PC-9 (cell line): ENCODE measurements around the gene DDX39A.

Experiments used
- EZH2 ChIP-seq: fragments of 200-600 bp; sonication (generic); IDR thresholded peaks from 2 replicates; pipeline ENCODE4 v1.8.0; 2017; ENCODE audit warnings: antibody characterized with exemption, low read depth
- TF ChIP-seq, protein P1 (sequence below): fragments of 200-600 bp; sonication (generic); conservative IDR thresholded peaks from 2 replicates; pipeline ENCODE4 v1.6.1; 2017; ENCODE audit warnings: mixed run types, antibody characterized with exemption, mild to moderate bottlenecking, moderate library complexity

DNA sequence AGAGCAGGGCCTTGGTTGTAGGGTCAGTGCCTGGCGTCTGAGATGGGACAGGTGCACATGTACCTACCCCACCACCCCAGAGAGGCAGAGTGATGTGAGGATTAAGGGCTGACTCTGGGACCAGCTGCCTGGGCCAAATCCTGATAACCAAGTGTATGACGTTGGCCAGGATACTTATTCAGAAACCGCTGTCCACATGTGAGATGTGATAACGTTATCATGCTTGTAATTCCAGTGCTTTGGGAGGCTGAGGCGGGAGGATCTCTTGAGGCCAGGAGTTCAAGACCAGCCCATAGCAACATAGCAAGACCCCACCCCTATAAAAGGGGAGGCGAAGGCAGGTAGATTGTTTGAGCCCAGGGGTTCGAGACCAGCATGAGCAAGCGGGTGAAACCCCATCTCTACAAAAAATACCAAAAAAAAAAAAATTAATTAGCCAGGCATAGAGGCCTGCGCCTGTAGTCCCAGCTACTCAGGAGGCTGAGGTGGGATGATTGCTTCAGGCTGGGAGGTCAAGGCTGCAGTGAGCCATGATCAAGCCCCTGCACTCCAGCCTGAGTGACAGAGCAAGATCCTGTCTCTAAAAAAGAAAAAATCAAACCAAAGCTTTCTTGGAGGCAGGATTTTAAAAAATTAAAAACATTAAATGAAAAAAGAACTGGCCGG lies 27.9 kb downstream of the DDX39A start:
- no peak for TF ChIP-seq EZH2
- TF ChIP-seq, protein P1, sequence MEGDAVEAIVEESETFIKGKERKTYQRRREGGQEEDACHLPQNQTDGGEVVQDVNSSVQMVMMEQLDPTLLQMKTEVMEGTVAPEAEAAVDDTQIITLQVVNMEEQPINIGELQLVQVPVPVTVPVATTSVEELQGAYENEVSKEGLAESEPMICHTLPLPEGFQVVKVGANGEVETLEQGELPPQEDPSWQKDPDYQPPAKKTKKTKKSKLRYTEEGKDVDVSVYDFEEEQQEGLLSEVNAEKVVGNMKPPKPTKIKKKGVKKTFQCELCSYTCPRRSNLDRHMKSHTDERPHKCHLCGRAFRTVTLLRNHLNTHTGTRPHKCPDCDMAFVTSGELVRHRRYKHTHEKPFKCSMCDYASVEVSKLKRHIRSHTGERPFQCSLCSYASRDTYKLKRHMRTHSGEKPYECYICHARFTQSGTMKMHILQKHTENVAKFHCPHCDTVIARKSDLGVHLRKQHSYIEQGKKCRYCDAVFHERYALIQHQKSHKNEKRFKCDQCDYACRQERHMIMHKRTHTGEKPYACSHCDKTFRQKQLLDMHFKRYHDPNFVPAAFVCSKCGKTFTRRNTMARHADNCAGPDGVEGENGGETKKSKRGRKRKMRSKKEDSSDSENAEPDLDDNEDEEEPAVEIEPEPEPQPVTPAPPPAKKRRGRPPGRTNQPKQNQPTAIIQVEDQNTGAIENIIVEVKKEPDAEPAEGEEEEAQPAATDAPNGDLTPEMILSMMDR: no peak
